ENCODE measurements around the gene PPTC7. TPM values are rescaled to one million over a fixed set of nuclear protein-coding genes. Genes with fewer than 3 reads are reported as not detected.

The PPTC7 gene
- total and polyA plus RNA-seq, 2 of the 13 experiments (the other 11 are each of a cell fraction or from before 2014, with no cell fraction given) = 4.8 to 12.3 TPM

DNA sequence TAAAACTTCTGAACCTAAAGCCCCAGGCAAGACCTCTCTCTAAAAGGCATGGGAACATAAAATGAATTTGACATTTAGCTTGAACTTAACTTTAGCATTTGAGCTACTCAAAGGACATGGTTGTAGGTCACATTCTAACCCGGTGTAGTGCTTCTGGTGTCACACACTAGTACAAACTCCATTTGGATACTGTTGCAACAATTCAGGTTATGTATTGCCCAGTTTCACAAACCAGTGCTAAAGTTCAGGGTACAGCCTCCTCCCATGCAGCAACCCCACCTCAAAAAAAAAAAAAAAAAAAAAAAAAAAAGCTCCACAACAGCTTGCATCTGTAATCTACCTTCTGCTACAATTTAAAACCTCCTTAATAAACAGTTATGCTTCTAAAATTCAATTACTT is 7.8 kb downstream of the PPTC7 start (continued):
- TF ChIP-seq, protein P1, sequence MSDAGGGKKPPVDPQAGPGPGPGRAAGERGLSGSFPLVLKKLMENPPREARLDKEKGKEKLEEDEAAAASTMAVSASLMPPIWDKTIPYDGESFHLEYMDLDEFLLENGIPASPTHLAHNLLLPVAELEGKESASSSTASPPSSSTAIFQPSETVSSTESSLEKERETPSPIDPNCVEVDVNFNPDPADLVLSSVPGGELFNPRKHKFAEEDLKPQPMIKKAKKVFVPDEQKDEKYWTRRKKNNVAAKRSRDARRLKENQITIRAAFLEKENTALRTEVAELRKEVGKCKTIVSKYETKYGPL (CRISPR knock-in tag; IDR thresholded peaks at IDR 0.05) = 0 out of 2 replicates have a peak, but pooled peaks have one; percentile 49
- TF ChIP-seq, protein P2, sequence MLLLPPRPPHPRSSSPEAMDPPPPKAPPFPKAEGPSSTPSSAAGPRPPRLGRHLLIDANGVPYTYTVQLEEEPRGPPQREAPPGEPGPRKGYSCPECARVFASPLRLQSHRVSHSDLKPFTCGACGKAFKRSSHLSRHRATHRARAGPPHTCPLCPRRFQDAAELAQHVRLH (CRISPR knock-in tag; IDR thresholded peaks at IDR 0.05; ENCODE audit: borderline replicate concordance, low read depth) = no peak
- no peak for TF ChIP-seq NRL (CRISPR knock-in tag; IDR thresholded peaks at IDR 0.05; ENCODE audit: borderline replicate concordance)
- TF ChIP-seq FOXO1 (CRISPR knock-in tag; IDR thresholded peaks at IDR 0.05) = peak; percentile 82
- no peak for TF ChIP-seq ZNF317 (CRISPR knock-in tag; IDR thresholded peaks at IDR 0.05)
- TF ChIP-seq ELF4 (CRISPR knock-in tag; IDR thresholded peaks at IDR 0.05; ENCODE audit: borderline replicate concordance) = no peak
- TF ChIP-seq SALL2 (CRISPR knock-in tag; IDR thresholded peaks at IDR 0.05) = no peak
- TF ChIP-seq RBM22 (optimal IDR thresholded peaks at IDR 0.05; ENCODE audit: low read length) = no peak
- TF ChIP-seq, protein P3, sequence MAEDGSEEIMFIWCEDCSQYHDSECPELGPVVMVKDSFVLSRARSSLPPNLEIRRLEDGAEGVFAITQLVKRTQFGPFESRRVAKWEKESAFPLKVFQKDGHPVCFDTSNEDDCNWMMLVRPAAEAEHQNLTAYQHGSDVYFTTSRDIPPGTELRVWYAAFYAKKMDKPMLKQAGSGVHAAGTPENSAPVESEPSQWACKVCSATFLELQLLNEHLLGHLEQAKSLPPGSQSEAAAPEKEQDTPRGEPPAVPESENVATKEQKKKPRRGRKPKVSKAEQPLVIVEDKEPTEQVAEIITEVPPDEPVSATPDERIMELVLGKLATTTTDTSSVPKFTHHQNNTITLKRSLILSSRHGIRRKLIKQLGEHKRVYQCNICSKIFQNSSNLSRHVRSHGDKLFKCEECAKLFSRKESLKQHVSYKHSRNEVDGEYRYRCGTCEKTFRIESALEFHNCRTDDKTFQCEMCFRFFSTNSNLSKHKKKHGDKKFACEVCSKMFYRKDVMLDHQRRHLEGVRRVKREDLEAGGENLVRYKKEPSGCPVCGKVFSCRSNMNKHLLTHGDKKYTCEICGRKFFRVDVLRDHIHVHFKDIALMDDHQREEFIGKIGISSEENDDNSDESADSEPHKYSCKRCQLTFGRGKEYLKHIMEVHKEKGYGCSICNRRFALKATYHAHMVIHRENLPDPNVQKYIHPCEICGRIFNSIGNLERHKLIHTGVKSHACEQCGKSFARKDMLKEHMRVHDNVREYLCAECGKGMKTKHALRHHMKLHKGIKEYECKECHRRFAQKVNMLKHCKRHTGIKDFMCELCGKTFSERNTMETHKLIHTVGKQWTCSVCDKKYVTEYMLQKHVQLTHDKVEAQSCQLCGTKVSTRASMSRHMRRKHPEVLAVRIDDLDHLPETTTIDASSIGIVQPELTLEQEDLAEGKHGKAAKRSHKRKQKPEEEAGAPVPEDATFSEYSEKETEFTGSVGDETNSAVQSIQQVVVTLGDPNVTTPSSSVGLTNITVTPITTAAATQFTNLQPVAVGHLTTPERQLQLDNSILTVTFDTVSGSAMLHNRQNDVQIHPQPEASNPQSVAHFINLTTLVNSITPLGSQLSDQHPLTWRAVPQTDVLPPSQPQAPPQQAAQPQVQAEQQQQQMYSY (CRISPR knock-in tag; IDR thresholded peaks at IDR 0.05) = no peak
- TF ChIP-seq CENPT (CRISPR knock-in tag; IDR thresholded peaks at IDR 0.05; ENCODE audit: low read depth) = no peak
- TF ChIP-seq HNRNPK (IDR thresholded peaks at IDR 0.05; ENCODE audit: low read depth, low read length, poor library complexity, severe bottlenecking) = no peak
- TF ChIP-seq ZNF646 (CRISPR knock-in tag; IDR thresholded peaks at IDR 0.05) = peak; percentile 84; the same call in 1 of the 2 replicates
- TF ChIP-seq NFKBIZ (CRISPR knock-in tag; IDR thresholded peaks at IDR 0.05) = no peak
- no peak for TF ChIP-seq SMAD9 (CRISPR knock-in tag; IDR thresholded peaks at IDR 0.05)
- TF ChIP-seq ZNF276 (CRISPR knock-in tag; IDR thresholded peaks at IDR 0.05; ENCODE audit: low read depth) = no peak
